ENCODE data around the gene EML6. TPM values are rescaled to one million over a fixed set of nuclear protein-coding genes. Genes with fewer than 3 reads are reported as not detected.

Gene EML6
- total and polyA plus RNA-seq, 2 of the 8 experiments (the other 6 are each of a cell fraction or from before 2014, with no cell fraction given), result 1.2 to 1.6 TPM

DNA sequence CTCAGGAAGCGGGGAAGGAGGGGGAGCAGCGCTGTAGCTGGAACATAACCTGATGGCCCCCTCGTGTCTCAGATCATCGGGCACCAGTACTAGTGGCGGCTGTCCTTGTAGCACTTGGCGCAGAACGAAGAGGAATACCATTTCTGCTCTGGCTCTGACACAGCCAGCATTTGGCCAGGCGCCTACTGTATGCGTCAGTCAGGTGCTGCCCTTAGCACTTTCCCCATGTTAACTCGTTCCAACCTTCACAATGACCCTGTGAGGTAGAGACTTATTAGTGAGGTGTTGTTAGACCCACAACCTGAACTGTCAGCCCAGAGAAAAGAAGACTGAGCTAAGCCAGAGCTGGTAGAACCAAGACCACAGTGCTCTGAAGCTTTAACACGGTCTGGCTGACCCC lies 47.7 kb upstream of the EML6 start (continued):
- TF ChIP-seq, protein P1, sequence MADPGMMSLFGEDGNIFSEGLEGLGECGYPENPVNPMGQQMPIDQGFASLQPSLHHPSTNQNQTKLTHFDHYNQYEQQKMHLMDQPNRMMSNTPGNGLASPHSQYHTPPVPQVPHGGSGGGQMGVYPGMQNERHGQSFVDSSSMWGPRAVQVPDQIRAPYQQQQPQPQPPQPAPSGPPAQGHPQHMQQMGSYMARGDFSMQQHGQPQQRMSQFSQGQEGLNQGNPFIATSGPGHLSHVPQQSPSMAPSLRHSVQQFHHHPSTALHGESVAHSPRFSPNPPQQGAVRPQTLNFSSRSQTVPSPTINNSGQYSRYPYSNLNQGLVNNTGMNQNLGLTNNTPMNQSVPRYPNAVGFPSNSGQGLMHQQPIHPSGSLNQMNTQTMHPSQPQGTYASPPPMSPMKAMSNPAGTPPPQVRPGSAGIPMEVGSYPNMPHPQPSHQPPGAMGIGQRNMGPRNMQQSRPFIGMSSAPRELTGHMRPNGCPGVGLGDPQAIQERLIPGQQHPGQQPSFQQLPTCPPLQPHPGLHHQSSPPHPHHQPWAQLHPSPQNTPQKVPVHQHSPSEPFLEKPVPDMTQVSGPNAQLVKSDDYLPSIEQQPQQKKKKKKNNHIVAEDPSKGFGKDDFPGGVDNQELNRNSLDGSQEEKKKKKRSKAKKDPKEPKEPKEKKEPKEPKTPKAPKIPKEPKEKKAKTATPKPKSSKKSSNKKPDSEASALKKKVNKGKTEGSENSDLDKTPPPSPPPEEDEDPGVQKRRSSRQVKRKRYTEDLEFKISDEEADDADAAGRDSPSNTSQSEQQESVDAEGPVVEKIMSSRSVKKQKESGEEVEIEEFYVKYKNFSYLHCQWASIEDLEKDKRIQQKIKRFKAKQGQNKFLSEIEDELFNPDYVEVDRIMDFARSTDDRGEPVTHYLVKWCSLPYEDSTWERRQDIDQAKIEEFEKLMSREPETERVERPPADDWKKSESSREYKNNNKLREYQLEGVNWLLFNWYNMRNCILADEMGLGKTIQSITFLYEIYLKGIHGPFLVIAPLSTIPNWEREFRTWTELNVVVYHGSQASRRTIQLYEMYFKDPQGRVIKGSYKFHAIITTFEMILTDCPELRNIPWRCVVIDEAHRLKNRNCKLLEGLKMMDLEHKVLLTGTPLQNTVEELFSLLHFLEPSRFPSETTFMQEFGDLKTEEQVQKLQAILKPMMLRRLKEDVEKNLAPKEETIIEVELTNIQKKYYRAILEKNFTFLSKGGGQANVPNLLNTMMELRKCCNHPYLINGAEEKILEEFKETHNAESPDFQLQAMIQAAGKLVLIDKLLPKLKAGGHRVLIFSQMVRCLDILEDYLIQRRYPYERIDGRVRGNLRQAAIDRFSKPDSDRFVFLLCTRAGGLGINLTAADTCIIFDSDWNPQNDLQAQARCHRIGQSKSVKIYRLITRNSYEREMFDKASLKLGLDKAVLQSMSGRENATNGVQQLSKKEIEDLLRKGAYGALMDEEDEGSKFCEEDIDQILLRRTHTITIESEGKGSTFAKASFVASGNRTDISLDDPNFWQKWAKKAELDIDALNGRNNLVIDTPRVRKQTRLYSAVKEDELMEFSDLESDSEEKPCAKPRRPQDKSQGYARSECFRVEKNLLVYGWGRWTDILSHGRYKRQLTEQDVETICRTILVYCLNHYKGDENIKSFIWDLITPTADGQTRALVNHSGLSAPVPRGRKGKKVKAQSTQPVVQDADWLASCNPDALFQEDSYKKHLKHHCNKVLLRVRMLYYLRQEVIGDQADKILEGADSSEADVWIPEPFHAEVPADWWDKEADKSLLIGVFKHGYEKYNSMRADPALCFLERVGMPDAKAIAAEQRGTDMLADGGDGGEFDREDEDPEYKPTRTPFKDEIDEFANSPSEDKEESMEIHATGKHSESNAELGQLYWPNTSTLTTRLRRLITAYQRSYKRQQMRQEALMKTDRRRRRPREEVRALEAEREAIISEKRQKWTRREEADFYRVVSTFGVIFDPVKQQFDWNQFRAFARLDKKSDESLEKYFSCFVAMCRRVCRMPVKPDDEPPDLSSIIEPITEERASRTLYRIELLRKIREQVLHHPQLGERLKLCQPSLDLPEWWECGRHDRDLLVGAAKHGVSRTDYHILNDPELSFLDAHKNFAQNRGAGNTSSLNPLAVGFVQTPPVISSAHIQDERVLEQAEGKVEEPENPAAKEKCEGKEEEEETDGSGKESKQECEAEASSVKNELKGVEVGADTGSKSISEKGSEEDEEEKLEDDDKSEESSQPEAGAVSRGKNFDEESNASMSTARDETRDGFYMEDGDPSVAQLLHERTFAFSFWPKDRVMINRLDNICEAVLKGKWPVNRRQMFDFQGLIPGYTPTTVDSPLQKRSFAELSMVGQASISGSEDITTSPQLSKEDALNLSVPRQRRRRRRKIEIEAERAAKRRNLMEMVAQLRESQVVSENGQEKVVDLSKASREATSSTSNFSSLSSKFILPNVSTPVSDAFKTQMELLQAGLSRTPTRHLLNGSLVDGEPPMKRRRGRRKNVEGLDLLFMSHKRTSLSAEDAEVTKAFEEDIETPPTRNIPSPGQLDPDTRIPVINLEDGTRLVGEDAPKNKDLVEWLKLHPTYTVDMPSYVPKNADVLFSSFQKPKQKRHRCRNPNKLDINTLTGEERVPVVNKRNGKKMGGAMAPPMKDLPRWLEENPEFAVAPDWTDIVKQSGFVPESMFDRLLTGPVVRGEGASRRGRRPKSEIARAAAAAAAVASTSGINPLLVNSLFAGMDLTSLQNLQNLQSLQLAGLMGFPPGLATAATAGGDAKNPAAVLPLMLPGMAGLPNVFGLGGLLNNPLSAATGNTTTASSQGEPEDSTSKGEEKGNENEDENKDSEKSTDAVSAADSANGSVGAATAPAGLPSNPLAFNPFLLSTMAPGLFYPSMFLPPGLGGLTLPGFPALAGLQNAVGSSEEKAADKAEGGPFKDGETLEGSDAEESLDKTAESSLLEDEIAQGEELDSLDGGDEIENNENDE (IDR thresholded peaks at IDR 0.05; ENCODE audit: insufficient replicate concordance, low read length), result no peak
- no peak for TF ChIP-seq TAF1 (IDR thresholded peaks at IDR 0.05; ENCODE audit: low read depth, low read length)
- no peak for TF ChIP-seq EP300 (IDR thresholded peaks at IDR 0.05; ENCODE audit: borderline replicate concordance in 1 of 2, low read depth in 2 of 2, low read length in 2 of 2)
- TF ChIP-seq POU5F1 (IDR thresholded peaks at IDR 0.05; ENCODE audit: low read depth, low read length), result no peak
- TF ChIP-seq JUN (IDR thresholded peaks at IDR 0.05; ENCODE audit: low read depth, low read length), result no peak
- no peak for TF ChIP-seq CBX8 (IDR thresholded peaks at IDR 0.05; ENCODE audit: borderline replicate concordance, low read depth, low read length)
